Mucosa of rectum (tissue), 2 donors: ENCODE measurements around the gene PKP4.

ENCODE experiments used
- H3K27ac ChIP-seq, 2 donors: one replicate each; pipeline ENCODE4 v1.7.0; 2013; ENCODE audit warnings: inconsistent platforms in 2 of 2, low read depth in 2 of 2, low read length in 2 of 2
- H3K27me3 ChIP-seq, 2 donors: one replicate each; pipeline ENCODE4 v1.7.0; 2013; ENCODE audit warnings: low read length in 2 of 2; ENCODE audit not compliant: control insufficient read depth in 2 of 2, insufficient read depth in 2 of 2
- H3K36me3 ChIP-seq, 2 donors: one replicate each; pipeline ENCODE4 v1.7.0; 2013; ENCODE audit warnings: low read length in 2 of 2; ENCODE audit not compliant: control insufficient read depth in 2 of 2, insufficient read depth in 2 of 2
- H3K4me1 ChIP-seq, 2 donors: one replicate each; pipeline ENCODE4 v1.7.0; 2013; ENCODE audit warnings: low read length in 2 of 2, mild to moderate bottlenecking in 1 of 2; ENCODE audit not compliant: control insufficient read depth in 2 of 2, insufficient read depth in 2 of 2
- H3K4me3 ChIP-seq, 2 donors: one replicate each; pipeline ENCODE4 v1.7.0; 2013; ENCODE audit warnings: low read length in 2 of 2
- H3K9ac ChIP-seq, 2 donors: one replicate each; pipeline ENCODE4 v1.7.0; 2013; ENCODE audit warnings: low read length in 2 of 2, low read depth in 1 of 2, mild to moderate bottlenecking in 1 of 2
- H3K9me3 ChIP-seq, 2 donors: one replicate each; pipeline ENCODE4 v1.7.0; 2013; ENCODE audit warnings: low read length in 2 of 2; ENCODE audit not compliant: control insufficient read depth in 2 of 2
- donor health status: healthy.
- donor health status: Normal muscosa, but diverticular disease.

The PKP4 gene

GRCh38 chr2:158580760-158581159 is 124.0 kb downstream of the PKP4 start:
- H3K9me3 ChIP-seq = no peaks in the 10 kb centered on the region
- H3K4me1 ChIP-seq = no peaks in the 10 kb centered on the region
- H3K27ac ChIP-seq = no peak overlapping the region
- H3K9ac ChIP-seq = no peak overlapping the region
- no peak overlapping the region for H3K4me3 ChIP-seq
- no peaks in the 10 kb centered on the region for H3K27me3 ChIP-seq
- peaks cover 3% of the 10 kb centered on the region in 2 donors for H3K36me3 ChIP-seq

- Histone ChIP-seq H3K9ac (no peak overlapping the region), H3K4me1 (no peaks in the 10 kb centered on the region), H3K4me3 (no peak overlapping the region), H3K36me3 (peaks cover 0 to 3% of the 10 kb centered on the region in 2 donors), H3K27me3 (no peaks in the 10 kb centered on the region), H3K9me3 (no peaks in the 10 kb centered on the region), H3K27ac (no peak overlapping the region)
Measured at GRCh38 chr2:158582670-158583069, 125.9 kb downstream of the PKP4 start.

GRCh38 chr2:158583923-158584322 is 127.2 kb downstream of the PKP4 start:
- Histone ChIP-seq H3K9me3 (no peaks in the 10 kb centered on the region), H3K36me3 (peaks cover 0 to 3% of the 10 kb centered on the region in 2 donors), H3K27ac (no peak overlapping the region), H3K27me3 (no peaks in the 10 kb centered on the region), H3K4me1 (no peaks in the 10 kb centered on the region), H3K9ac (no peak overlapping the region), H3K4me3 (no peak overlapping the region)

- H3K4me1 ChIP-seq = no peaks in the 10 kb centered on the region
- no peak overlapping the region for H3K9ac ChIP-seq
- peaks cover 0 to 3% of the 10 kb centered on the region in 2 donors for H3K36me3 ChIP-seq
- H3K9me3 ChIP-seq = no peaks in the 10 kb centered on the region
- H3K27me3 ChIP-seq = no peaks in the 10 kb centered on the region
- H3K27ac ChIP-seq = no peak overlapping the region
- H3K4me3 ChIP-seq = no peak overlapping the region
Measured at GRCh38 chr2:158586491-158586890, 129.7 kb downstream of the PKP4 start.

- Histone ChIP-seq H3K9ac (no peak overlapping the region), H3K27ac (no peak overlapping the region), H3K27me3 (no peaks in the 10 kb centered on the region), H3K4me3 (no peak overlapping the region), H3K36me3 (no peaks in the 10 kb centered on the region), H3K9me3 (no peaks in the 10 kb centered on the region), H3K4me1 (no peaks in the 10 kb centered on the region)
Measured at GRCh38 chr2:158589303-158589702, 132.6 kb downstream of the PKP4 start.

GRCh38 chr2:158598862-158599517 is 142.2 kb downstream of the PKP4 start:
- H3K4me3 ChIP-seq = no peak overlapping the region
- peaks cover 0 to 9% of the 10 kb centered on the region in 2 donors for H3K4me1 ChIP-seq
- no peak overlapping the region for H3K9ac ChIP-seq
- H3K27me3 ChIP-seq = no peaks in the 10 kb centered on the region
- no peaks in the 10 kb centered on the region for H3K9me3 ChIP-seq
- H3K27ac ChIP-seq = no peak overlapping the region
- H3K36me3 ChIP-seq = no peaks in the 10 kb centered on the region

- Histone ChIP-seq H3K4me1 (peaks cover 0 to 9% of the 10 kb centered on the region in 2 donors), H3K27me3 (no peaks in the 10 kb centered on the region), H3K9me3 (no peaks in the 10 kb centered on the region), H3K4me3 (no peak overlapping the region), H3K9ac (no peak overlapping the region), H3K27ac (no peak overlapping the region), H3K36me3 (no peaks in the 10 kb centered on the region)
Measured at GRCh38 chr2:158599609-158600008, 142.9 kb downstream of the PKP4 start.

GRCh38 chr2:158600155-158600802 is 143.5 kb downstream of the PKP4 start:
- no peaks in the 10 kb centered on the region for H3K27me3 ChIP-seq
- H3K4me3 ChIP-seq = no peak overlapping the region
- no peaks in the 10 kb centered on the region for H3K9me3 ChIP-seq
- H3K27ac ChIP-seq = peak overlapping the region in 1 of 2 donors; percentile 10
- peaks cover 0 to 9% of the 10 kb centered on the region in 2 donors for H3K4me1 ChIP-seq
- H3K36me3 ChIP-seq = no peaks in the 10 kb centered on the region
- H3K9ac ChIP-seq = no peak overlapping the region

GRCh38 chr2:158602027-158602426 is 145.3 kb downstream of the PKP4 start:
- Histone ChIP-seq H3K4me1 (peaks cover 0 to 9% of the 10 kb centered on the region in 2 donors), H3K27ac (no peak overlapping the region), H3K9ac (no peak overlapping the region), H3K4me3 (no peak overlapping the region), H3K36me3 (no peaks in the 10 kb centered on the region), H3K9me3 (no peaks in the 10 kb centered on the region), H3K27me3 (no peaks in the 10 kb centered on the region)

GRCh38 chr2:158603205-158603604 is 146.5 kb downstream of the PKP4 start:
- Histone ChIP-seq H3K4me3 (no peak overlapping the region), H3K27ac (no peak overlapping the region), H3K36me3 (no peaks in the 10 kb centered on the region), H3K9me3 (no peaks in the 10 kb centered on the region), H3K4me1 (peaks cover 0 to 9% of the 10 kb centered on the region in 2 donors), H3K9ac (no peak overlapping the region), H3K27me3 (no peaks in the 10 kb centered on the region)
